Measurements from ENCODE around the gene DMRT3. TPM values are rescaled to one million over a fixed set of nuclear protein-coding genes. Genes with fewer than 3 reads are reported as not detected.
A peak's percentile ranks its signal among the peaks of the same experiment; 100 is the strongest.

The DMRT3 gene
- polyA plus RNA-seq, 1 donor from 2014 or later, result not detected

- peak; percentile 85 for TF ChIP-seq SMC3 (conservative IDR thresholded peaks at IDR 0.05; ENCODE audit: poor library complexity)
- TF ChIP-seq RAD21 (conservative IDR thresholded peaks at IDR 0.05), result peak; percentile 88
- TF ChIP-seq EZH2 (IDR thresholded peaks at IDR 0.05; ENCODE audit: borderline replicate concordance, insufficient read depth, low read length, poor library complexity, severe bottlenecking), result no peak
- no peak for TF ChIP-seq POLR2AphosphoS5 (IDR thresholded peaks at IDR 0.05)
- peak; percentile 88 for TF ChIP-seq CTCF (IDR thresholded peaks at IDR 0.05; ENCODE audit: poor library complexity, severe bottlenecking)
- TF ChIP-seq REST (IDR thresholded peaks at IDR 0.05; ENCODE audit: borderline replicate concordance), result no peak
Measured at GRCh38 chr9:1005043-1005667, 28.7 kb downstream of the DMRT3 start.

GRCh38 chr9:1007312-1007711 lies 30.9 kb downstream of the DMRT3 start:
- no peaks in the 10 kb centered on the region for H3K36me3 ChIP-seq (ENCODE audit: insufficient read depth, low read length)
- H2AFZ ChIP-seq (ENCODE audit: low read depth, low read length), result no peak overlapping the region
- H3K79me2 ChIP-seq (replicated peaks; ENCODE audit: insufficient read depth, low read length), result no peaks in the 10 kb centered on the region
- no peak overlapping the region for H3K27ac ChIP-seq (ENCODE audit: low read length)
- H3K4me3 ChIP-seq (ENCODE audit: low read length), result no peak overlapping the region
- no peaks in the 10 kb centered on the region for H3F3A ChIP-seq (ENCODE audit: insufficient read depth, low read length, poor library complexity, severe bottlenecking)
- H3K9ac ChIP-seq (ENCODE audit: low read length), result no peak overlapping the region
- H3K9me3 ChIP-seq (ENCODE audit: low read length), result no peaks in the 10 kb centered on the region
- H3K4me2 ChIP-seq (ENCODE audit: low read length), result no peak overlapping the region
- H4K20me1 ChIP-seq (ENCODE audit: insufficient read depth), result no peaks in the 10 kb centered on the region
- H3K27me3 ChIP-seq (ENCODE audit: insufficient read depth, low read depth, low read length), result no peaks in the 10 kb centered on the region
- H3K9me2 ChIP-seq (ENCODE audit: insufficient read depth, low read length), result no peaks in the 10 kb centered on the region
- TF ChIP-seq TAF1 (IDR thresholded peaks at IDR 0.05; ENCODE audit: low read depth) (no peak), EP300 (conservative IDR thresholded peaks at IDR 0.05; ENCODE audit: poor library complexity, severe bottlenecking) (no peak), POLR2AphosphoS5 (IDR thresholded peaks at IDR 0.05) (no peak), REST (IDR thresholded peaks at IDR 0.05; ENCODE audit: borderline replicate concordance) (no peak), MXI1 (conservative IDR thresholded peaks at IDR 0.05; ENCODE audit: poor library complexity, severe bottlenecking) (no peak), CTCF (IDR thresholded peaks at IDR 0.05; ENCODE audit: poor library complexity, severe bottlenecking) (no peak), EZH2 (IDR thresholded peaks at IDR 0.05; ENCODE audit: borderline replicate concordance, insufficient read depth, low read length, poor library complexity, severe bottlenecking) (no peak), RAD21 (conservative IDR thresholded peaks at IDR 0.05) (no peak), SMC3 (conservative IDR thresholded peaks at IDR 0.05; ENCODE audit: poor library complexity) (no peak)

More at GRCh38 chr9:1005043-1005667, 28.7 kb downstream of the DMRT3 start:
- no peaks in the 10 kb centered on the region for H3K36me3 ChIP-seq (ENCODE audit: insufficient read depth, low read length)
- H3K4me2 ChIP-seq (ENCODE audit: low read length), result no peak overlapping the region
- H3K9me3 ChIP-seq (ENCODE audit: low read length), result no peaks in the 10 kb centered on the region
- no peak overlapping the region for H2AFZ ChIP-seq (ENCODE audit: low read depth, low read length)
- no peak overlapping the region for H3K9ac ChIP-seq (ENCODE audit: low read length)
- H3F3A ChIP-seq (ENCODE audit: insufficient read depth, low read length, poor library complexity, severe bottlenecking), result no peaks in the 10 kb centered on the region
- H4K20me1 ChIP-seq (ENCODE audit: insufficient read depth), result no peaks in the 10 kb centered on the region
- no peaks in the 10 kb centered on the region for H3K9me2 ChIP-seq (ENCODE audit: insufficient read depth, low read length)
- H3K4me3 ChIP-seq (ENCODE audit: low read length), result no peak overlapping the region
- no peaks in the 10 kb centered on the region for H3K27me3 ChIP-seq (ENCODE audit: insufficient read depth, low read depth, low read length)
- H3K27ac ChIP-seq (ENCODE audit: low read length), result no peak overlapping the region
- H3K79me2 ChIP-seq (replicated peaks; ENCODE audit: insufficient read depth, low read length), result no peaks in the 10 kb centered on the region

Measured in neural cell (in vitro differentiated cells).